Rectal smooth muscle tissue (tissue), 1 donor: ENCODE results near the gene DECR2.
"Not testable (repeated sequence)": the region's sequence is repeated elsewhere in the genome, so short reads cannot be mapped to it uniquely, and the experiment has no call there.

Experiments used
- H3K27ac ChIP-seq: one replicate; pipeline ENCODE4 v1.7.0; 2013; ENCODE audit warnings: low read depth, low read length, inconsistent platforms
- H3K27me3 ChIP-seq: one replicate; pipeline ENCODE4 v1.7.0; 2013; ENCODE audit warnings: low read length; ENCODE audit not compliant: control insufficient read depth, insufficient read depth
- H3K36me3 ChIP-seq: one replicate; pipeline ENCODE4 v1.7.0; 2013; ENCODE audit warnings: low read length; ENCODE audit not compliant: control insufficient read depth, insufficient read depth
- H3K4me1 ChIP-seq: one replicate; pipeline ENCODE4 v1.7.0; 2013; ENCODE audit warnings: low read length; ENCODE audit not compliant: control insufficient read depth, insufficient read depth
- H3K4me3 ChIP-seq: one replicate; pipeline ENCODE4 v1.7.0; 2013; ENCODE audit warnings: low read length
- H3K9ac ChIP-seq: one replicate; pipeline ENCODE4 v1.7.0; 2013; ENCODE audit warnings: low read length

DECR2 gene

DNA sequence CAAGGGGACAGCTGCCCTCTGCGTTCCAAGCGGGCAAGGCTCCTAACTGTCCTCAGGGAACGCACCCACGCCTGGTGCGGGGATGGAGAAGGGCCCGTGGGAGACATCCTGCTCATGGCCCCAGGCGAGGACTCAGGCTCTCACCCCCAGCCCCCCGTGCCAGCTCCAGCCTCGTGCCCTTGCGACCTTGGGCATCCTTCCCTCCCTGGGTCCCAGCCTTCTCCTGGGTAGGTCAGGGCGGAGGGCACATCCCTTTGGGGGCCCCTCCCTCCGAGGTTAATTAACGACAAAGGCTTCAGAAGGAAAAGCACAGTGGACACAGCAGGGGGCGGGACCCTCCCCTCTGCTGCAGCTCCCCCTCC is 22.9 kb upstream of the DECR2 start:
- Histone ChIP-seq H3K4me3 (no peak overlapping the region), H3K4me1 (peaks cover 2% of the 10 kb centered on the region), H3K36me3 (peaks cover 16% of the 10 kb centered on the region), H3K27me3 (no peaks in the 10 kb centered on the region), H3K27ac (no peak overlapping the region), H3K9ac (no peak overlapping the region)

DNA sequence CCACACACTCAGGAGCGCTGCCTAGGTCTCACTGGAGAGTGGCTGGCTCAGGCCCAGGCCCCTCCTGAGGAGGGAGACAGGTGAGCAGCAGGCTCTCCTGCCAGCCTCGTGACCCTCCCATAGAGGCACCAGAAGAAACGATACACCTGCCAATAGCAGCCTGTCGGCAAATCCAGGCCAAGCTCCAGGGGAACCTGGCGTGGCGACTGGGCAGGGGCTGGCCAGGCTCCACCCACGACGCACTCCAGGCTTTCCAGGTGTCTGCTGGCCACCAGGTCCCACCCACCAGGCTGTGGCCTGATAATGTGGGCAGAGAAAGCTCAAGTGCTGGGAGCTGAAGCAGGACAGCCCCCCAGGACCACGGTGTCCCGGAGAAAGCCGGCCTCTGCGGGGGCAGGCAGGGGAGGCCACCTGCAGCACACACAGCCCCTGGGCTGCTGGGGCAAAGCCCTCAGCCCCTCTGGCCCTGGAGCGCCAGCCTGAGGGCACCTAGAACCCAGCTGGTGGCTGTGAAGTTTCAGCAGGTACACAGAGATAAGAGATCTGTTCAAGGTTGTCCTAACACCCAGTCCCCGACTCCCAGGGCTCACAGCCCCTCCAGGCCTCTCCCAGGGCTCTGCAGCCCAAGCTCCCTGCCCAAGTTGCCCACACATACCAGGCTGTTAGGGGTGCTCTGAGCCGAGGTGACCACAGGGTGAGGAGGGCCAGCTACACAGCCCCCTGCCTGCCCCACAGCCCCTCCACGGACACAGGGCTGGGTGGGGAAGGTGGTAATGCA is 22.3 kb upstream of the DECR2 start:
- Histone ChIP-seq H3K4me3 (peak overlapping the region; percentile 4), H3K27me3 (no peaks in the 10 kb centered on the region), H3K9ac (no peak overlapping the region), H3K36me3 (peaks cover 13% of the 10 kb centered on the region), H3K4me1 (peaks cover 2% of the 10 kb centered on the region), H3K27ac (no peak overlapping the region)

DNA sequence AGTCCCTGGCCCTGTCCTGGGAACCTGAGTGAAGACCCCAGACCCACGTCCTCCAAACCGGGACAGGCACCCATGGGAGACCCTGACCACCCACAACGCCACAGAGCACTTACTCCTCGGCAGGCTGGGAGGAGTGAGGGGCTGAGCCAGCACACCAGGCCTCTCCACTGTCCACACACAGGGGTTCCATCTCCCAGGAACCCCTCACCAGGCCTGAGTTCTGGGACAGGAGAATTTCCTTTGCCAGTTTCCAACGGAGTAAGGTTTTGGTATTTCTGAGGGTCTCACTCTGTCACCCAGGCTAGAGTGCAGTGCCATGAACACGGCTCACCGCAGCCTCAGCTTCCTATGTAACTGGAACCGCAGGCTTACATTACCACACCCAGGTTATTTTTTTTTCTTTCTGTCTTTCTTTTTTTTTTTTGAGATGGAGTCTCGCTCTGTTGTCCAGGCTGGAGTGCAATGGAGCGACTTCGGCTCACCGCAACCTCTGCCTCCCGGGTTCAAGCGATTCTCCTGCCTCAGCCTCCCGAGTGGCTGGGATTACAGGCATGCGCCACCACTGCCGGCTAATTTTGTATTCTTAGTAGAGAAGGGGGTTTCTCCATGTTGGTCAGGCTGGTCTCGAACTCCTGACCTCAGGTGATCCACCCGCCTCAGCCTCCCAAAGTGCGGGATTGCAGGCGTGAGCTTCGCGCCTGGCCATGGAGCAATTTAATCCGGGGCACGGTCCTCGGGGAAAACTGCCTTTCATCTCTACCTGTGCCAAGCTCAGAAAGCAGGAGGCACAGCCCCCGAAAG is 21.5 kb upstream of the DECR2 start:
- H3K27me3 ChIP-seq: no peaks in the 10 kb centered on the region
- no peak overlapping the region for H3K27ac ChIP-seq
- no peak overlapping the region for H3K9ac ChIP-seq
- peaks cover 2% of the 10 kb centered on the region for H3K4me1 ChIP-seq
- H3K36me3 ChIP-seq: peaks cover 7% of the 10 kb centered on the region
- H3K4me3 ChIP-seq: peak overlapping the region; percentile 4

DNA sequence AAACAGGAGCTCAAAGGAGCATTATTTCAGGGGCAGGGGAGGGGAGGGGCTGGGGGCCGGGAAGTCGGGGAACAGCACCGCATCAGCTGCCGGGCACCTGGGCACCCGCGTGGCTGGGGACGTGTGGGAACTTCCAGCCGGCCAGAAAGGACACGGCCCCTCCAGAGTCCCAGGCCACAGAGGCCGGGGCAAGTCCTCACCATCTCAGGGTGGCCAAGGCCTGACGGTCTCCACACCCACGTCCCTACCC is 21.0 kb upstream of the DECR2 start:
- H3K27ac ChIP-seq: no peak overlapping the region
- H3K9ac ChIP-seq: peak overlapping the region; percentile 24
- peaks cover 7% of the 10 kb centered on the region for H3K36me3 ChIP-seq
- H3K4me3 ChIP-seq: peak overlapping the region; percentile 74
- peaks cover 2% of the 10 kb centered on the region for H3K4me1 ChIP-seq
- H3K27me3 ChIP-seq: no peaks in the 10 kb centered on the region

DNA sequence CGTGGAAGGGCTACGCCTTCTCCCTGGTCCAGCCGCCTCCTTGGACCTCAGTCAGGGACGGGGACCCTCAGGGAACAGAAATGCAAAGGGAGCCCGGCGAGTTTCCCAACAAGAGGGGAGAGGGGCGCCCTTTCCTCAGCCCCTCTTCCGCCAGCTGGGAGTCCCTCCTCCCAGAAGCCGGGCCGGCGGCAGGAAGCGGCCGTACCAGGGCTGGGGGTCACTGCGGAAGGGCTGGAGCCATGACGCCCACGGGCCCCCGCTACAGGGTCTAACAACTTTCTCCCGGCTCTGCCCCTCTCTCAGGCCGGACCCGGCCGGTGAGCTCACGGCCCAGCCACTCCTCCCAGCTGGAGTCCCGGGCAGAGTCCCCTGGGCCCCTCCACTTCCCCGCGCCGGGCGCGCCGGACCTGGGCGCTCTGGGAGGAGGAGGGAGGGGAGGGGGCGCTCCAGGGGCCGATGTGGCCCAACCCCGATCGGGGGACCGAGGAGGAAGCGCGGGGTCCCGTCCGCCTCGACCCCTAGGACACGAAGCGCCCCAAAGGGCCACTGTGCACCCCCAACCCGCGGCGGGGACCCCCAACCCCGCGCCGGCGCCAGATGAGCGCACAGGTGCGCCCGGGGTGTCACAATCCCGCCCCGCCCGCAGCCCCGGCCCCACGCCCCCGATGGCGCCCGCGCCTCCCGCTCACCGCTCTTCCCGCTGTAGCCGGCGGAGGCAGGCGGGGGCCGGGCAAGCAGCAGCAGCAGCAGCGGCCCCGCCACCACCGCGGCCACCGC is 20.5 kb upstream of the DECR2 start:
- Histone ChIP-seq H3K9ac (peak overlapping the region; percentile 24), H3K4me3 (peak overlapping the region; percentile 74), H3K27me3 (no peaks in the 10 kb centered on the region), H3K4me1 (peaks cover 2% of the 10 kb centered on the region), H3K36me3 (peaks cover 4% of the 10 kb centered on the region), H3K27ac (no peak overlapping the region)

DNA sequence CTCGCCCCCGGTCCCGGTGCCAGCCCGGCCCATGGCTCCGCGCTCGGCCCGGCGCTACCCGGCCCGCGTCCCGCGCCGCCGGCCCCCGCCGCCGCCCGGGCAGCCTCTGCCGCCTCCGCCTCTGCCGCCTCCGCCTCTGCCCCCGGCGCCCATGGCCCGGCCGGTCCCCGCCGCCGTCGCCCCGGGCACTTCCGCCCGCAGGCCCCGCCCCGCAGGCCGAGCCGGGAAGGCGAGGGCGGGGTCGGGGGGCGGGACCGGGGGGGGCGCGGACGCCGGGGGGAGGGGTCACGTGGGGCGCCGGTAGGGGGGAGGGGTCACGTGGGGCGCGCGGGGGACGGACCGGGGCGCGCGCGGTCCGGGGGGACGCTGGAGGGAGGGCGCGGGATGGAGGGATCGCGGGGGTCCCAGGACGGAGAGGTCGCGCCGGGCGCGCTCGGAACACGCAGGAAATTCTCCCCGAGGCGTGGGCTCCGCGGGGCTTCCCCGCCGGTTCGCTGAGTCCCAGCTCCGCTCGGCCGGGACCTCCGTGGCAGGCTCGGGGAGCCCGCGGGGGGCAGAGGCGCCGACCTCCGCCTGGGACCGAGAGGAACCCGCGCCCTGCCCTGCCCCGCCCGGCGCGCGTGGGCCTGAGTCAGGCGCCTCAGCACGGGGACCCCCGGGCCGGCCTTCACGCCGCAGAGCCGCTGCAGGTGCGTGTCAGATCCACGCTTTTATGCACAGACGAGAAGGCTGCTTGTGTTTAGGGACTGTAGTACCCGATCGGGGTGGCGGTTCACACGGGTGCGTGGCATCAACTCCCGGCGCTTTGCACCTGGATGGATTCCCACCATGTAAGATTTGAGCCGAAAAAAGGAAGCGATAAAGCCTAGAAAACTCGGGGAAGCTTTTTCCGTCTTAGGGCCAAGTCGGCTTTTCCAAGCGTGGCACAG is 19.6 kb upstream of the DECR2 start, which contains the start of gene PGAP6:
TSS of gene PGAP6 (minus strand) at position 190 of the 929 bp plus-strand sequence. CDS start at position 33, 157 bp downstream.
- Histone ChIP-seq H3K27me3 (no peaks in the 10 kb centered on the region), H3K4me3 (peak within 1 kb of the TSS; percentile 88), H3K9ac (peak within 1 kb of the TSS; percentile 45), H3K36me3 (no peaks in the 10 kb centered on the region), H3K4me1 (peaks cover 4% of the 10 kb centered on the region), H3K27ac (peak within 1 kb of the TSS; percentile 70)

DNA sequence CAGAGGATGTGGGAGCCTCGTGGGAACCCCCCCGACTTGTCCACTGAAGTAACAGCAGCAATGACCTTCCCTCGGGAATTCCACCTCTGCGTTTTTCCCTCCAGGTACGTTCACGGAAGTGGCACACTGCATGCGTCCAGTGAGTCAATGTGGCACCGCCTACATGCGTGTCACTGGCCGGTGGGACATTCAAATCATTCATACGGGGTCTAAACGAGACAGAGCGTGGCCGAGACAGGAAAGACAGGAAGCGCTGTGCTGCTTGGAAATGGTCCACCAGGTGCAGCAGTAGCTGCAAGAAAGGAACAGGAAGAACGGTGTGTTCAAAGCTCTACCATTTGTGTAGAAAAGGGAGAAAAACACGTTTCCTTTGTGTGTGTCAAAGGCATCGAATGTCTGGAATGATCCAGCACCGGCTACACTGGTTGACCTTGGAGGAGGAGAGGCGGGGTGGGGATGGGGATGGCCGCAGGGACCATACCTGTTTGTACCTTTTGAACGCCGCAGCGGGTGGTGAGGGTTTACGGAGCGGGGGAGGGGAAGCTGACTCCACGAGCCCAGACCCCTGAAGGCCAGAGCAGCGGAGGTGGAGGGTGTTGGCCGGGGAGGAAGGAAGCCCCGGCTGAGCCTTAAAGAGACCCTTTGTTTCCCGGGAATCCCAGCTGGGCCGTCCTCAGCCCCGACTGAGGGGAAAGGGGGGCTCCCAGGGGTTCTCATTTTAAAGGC is 18.2 kb upstream of the DECR2 start:
- H3K36me3 ChIP-seq: no peaks in the 10 kb centered on the region
- H3K9ac ChIP-seq: no peak overlapping the region
- H3K4me3 ChIP-seq: peak overlapping the region; percentile 34
- H3K4me1 ChIP-seq: peaks cover 5% of the 10 kb centered on the region
- no peaks in the 10 kb centered on the region for H3K27me3 ChIP-seq
- H3K27ac ChIP-seq: no peak overlapping the region

DNA sequence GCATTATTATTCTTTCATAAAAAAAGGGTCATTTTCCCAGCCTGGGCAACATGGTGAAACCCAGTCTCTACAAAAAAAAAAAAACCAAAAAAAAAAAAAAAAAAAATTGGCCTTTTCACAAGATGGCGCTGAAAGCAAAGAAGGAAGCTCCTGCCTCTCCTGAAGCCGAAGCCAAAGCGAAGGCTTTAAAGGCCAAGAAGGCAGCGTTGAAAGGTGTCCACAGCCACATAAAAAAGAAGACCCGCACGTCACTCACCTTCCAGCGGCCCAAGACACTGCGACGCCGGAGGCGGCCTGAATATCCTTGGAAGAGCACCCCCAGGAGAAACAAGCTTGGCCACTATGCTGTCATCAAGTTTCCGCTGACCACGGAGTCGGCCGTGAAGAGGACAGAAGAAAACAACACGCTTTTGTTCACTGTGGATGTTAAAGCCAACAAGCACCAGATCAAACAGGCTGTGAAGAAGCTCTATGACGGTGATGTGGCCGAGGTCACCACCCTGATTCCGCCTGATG is 15.0 kb upstream of the DECR2 start:
- H3K36me3 ChIP-seq: no peaks in the 10 kb centered on the region
- H3K27me3 ChIP-seq: no peaks in the 10 kb centered on the region
- no peak overlapping the region for H3K4me3 ChIP-seq
- H3K27ac ChIP-seq: peak overlapping the region; percentile 55
- H3K4me1 ChIP-seq: peaks cover 5% of the 10 kb centered on the region
- no peak overlapping the region for H3K9ac ChIP-seq

DNA sequence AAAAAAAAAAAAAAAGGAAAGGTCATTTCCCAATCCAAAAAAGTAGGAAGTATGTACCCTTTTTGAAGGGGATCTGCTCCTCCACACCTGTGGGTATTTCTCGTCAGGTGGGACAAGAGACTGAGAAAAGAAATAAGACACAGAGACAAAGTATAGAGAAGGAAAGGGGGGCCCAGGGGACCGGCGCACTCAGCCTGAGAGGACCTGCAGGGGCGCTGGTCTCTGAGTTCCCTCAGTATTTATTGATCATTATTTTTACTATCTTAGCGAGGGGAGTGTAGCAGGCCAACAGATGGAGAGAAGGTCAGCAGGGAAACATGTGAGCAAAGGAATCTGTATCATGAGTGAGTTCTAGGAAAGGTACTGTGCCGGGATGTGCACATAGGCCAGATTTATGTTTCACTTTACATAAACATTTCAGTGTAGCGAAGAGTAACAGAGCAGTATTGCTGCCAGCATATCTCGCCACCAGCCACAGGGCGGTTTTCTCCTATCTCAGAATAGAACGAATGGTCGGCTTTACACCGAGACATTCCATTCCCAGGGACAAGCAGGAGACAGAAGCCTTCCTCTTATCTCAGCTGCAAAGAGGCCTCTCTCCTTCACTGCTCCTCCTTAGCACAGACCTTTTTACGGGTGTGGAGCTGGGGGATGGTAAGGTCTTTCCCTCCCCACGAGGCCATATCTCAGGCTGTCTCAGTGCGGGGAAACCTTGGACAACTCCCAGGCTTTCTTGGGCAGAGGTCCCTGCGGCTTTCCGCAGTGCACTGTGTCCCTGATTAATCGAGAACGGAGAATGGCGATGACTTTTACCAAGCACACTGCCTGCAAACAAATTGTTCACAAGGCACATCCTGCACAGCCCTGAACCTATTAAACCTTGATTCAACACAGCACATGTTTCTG is 13.7 kb upstream of the DECR2 start:
- H3K4me3 ChIP-seq, H3K9ac ChIP-seq, H3K27me3 ChIP-seq, H3K36me3 ChIP-seq, H3K4me1 ChIP-seq: not testable (repeated sequence)
- H3K27ac ChIP-seq: peak overlapping the region; percentile 45

DNA sequence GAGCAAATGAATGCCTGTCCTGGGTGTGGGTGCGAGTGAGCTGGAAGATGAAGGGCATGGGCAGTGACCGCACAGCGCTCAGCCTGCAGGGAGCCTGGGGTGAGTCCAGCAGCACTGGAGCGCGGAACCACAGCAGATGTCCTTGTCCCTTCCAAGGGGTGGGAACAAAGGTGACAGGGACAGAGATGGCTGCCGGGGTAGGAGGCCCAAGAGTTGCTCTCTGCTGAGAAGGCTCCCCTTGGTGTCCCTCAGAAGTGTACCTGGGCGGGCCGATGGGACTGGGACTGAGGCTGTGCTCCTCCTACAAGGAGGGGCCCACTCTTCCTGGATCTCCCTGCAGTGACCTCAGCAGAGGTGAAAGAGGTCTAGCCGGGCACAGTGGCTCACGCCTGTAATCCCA is 12.3 kb upstream of the DECR2 start:
- Histone ChIP-seq H3K4me1 (peaks cover 5% of the 10 kb centered on the region), H3K36me3 (no peaks in the 10 kb centered on the region), H3K27ac (peak overlapping the region; percentile 10), H3K4me3 (no peak overlapping the region), H3K27me3 (no peaks in the 10 kb centered on the region), H3K9ac (no peak overlapping the region)
